Inferior parietal cortex (tissue), 1 donor: ENCODE measurements around the gene C1QTNF6.

Experiments
- DNase-seq: peaks from one replicate; pipeline ENCODE4 v3.0.0-alpha.2; 2016; ENCODE audit errors: extremely low spot score

C1QTNF6 gene

GRCh38 chr22:37190262-37190780, 2.3 kb upstream of the C1QTNF6 start:
- no peak for DNase-seq

GRCh38 chr22:37188901-37189466, 937 bp upstream of the C1QTNF6 start:
- no peak for DNase-seq

GRCh38 chr22:37187552-37187890, 526 bp downstream of the C1QTNF6 start:
- no peak for DNase-seq

GRCh38 chr22:37186997-37187522, 987 bp downstream of the C1QTNF6 start:
- DNase-seq: no peak

GRCh38 chr22:37186228-37186996, 1.6 kb downstream of the C1QTNF6 start:
- DNase-seq: peak; percentile 50

- DNase-seq: no peak
Observed at GRCh38 chr22:37185646-37186227, 2.3 kb downstream of the C1QTNF6 start.

- DNase-seq: no peak
Observed at GRCh38 chr22:37184816-37185541, 3.1 kb downstream of the C1QTNF6 start.

GRCh38 chr22:37184380-37184755, 3.7 kb downstream of the C1QTNF6 start:
- no peak for DNase-seq

- DNase-seq: no peak
Observed at GRCh38 chr22:37183432-37184379, 4.3 kb downstream of the C1QTNF6 start.

- DNase-seq: no peak
Observed at GRCh38 chr22:37182949-37183245, 5.2 kb downstream of the C1QTNF6 start.

- DNase-seq: no peak
Observed at GRCh38 chr22:37182101-37182948, 5.7 kb downstream of the C1QTNF6 start.

GRCh38 chr22:37181681-37182080, 6.4 kb downstream of the C1QTNF6 start:
- no peak for DNase-seq

- no peak for DNase-seq
Observed at GRCh38 chr22:37180531-37181231, 7.4 kb downstream of the C1QTNF6 start.

- no peak for DNase-seq
Observed at GRCh38 chr22:37179622-37180420, 8.2 kb downstream of the C1QTNF6 start.

GRCh38 chr22:37179126-37179470, 8.9 kb downstream of the C1QTNF6 start:
- DNase-seq: no peak

- DNase-seq: no peak
Observed at GRCh38 chr22:37178350-37179125, 9.5 kb downstream of the C1QTNF6 start.

- no peak for DNase-seq
Observed at GRCh38 chr22:37177755-37178154, 10.3 kb downstream of the C1QTNF6 start.

GRCh38 chr22:37177221-37177620, 10.8 kb downstream of the C1QTNF6 start:
- no peak for DNase-seq
